Stimulated activated effector memory CD8-positive, alpha-beta T cell treated with anti-CD3 and anti-CD28 coated beads, Interleukin-12 subunit alpha, Interleukin-12 subunit beta, amount 100 ng/mL, for 72 hours (primary cell): ENCODE data around the gene TTC6.

ENCODE experiments used
- ATAC-seq: fragments of 150-1000 bp; cut with Tn5 transposase; 2 replicates; pipeline ENCODE4 v1.10.0; 2021
- DNase-seq, 2 donors: peaks; one replicate each; pipeline ENCODE4 v3.0.0; 2021 to 2022; ENCODE audit warnings: low spot score in 2 of 2
- H3K27ac Mint-ChIP-seq: one replicate; pipeline ENCODE4 v1.8.0; 2022; ENCODE audit warnings: mild to moderate bottlenecking, mixed read lengths
- H3K36me3 Mint-ChIP-seq: one replicate; pipeline ENCODE4 v1.8.0; 2022; ENCODE audit warnings: mild to moderate bottlenecking, mixed read lengths
- H3K4me1 Mint-ChIP-seq: one replicate; pipeline ENCODE4 v1.8.0; 2022; ENCODE audit warnings: mixed read lengths
- H3K4me3 Mint-ChIP-seq: one replicate; pipeline ENCODE4 v1.8.0; 2022; ENCODE audit warnings: mild to moderate bottlenecking, mixed read lengths
- H3K9me3 Mint-ChIP-seq: one replicate; pipeline ENCODE4 v1.8.0; 2022; ENCODE audit warnings: mixed read lengths

Gene TTC6

DNA sequence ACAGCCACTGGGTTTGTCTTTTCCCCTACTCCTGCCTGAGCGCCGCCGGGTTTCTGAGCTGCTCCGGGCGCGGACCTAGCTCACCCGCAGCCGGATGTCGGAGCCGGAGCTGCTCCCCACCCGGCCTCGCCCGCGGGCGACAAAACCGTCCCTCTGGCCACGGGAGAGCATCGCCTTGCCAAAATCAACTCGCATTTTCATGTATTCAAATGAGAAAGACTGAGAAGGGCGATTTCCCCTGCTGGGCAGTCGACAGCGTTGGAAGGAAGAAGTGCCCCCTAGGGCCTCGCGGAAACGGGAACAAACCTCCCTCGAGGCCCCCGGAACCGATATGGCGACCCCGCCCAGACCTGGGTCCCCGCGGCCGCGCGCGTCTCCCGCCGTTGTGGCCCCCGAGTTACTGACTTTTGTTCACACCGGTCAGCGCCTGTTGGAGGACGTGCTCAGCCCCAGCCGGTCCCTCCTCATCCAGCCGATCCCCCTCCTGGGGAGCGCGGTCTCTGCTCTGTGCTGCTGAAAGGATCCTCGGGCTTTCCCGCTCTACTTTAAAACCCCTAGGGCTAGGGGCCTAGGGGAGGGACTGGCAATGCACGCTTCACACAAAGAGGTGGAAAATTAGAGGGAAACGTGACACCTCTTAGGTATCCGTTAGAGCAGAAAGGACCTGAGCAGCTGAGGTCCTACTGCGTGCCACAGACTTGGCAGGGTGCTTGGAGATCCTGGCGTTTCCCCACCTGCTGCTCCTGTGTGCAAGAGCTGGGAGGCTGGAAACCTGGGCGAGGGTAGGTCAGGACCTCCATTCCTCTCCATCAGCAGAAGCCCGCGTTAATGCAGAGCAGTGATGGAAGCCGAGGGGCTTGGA is 4.3 kb downstream of the TTC6 start:
- Mint-ChIP-seq H3K36me3 (peaks cover 5% of the 10 kb centered on the region), H3K4me1 (peaks cover 10% of the 10 kb centered on the region), H3K27ac (no peak overlapping the region), H3K4me3 (no peak overlapping the region), H3K9me3 (peaks cover 4% of the 10 kb centered on the region)
- ATAC-seq (no peak), DNase-seq (no peak)

DNA sequence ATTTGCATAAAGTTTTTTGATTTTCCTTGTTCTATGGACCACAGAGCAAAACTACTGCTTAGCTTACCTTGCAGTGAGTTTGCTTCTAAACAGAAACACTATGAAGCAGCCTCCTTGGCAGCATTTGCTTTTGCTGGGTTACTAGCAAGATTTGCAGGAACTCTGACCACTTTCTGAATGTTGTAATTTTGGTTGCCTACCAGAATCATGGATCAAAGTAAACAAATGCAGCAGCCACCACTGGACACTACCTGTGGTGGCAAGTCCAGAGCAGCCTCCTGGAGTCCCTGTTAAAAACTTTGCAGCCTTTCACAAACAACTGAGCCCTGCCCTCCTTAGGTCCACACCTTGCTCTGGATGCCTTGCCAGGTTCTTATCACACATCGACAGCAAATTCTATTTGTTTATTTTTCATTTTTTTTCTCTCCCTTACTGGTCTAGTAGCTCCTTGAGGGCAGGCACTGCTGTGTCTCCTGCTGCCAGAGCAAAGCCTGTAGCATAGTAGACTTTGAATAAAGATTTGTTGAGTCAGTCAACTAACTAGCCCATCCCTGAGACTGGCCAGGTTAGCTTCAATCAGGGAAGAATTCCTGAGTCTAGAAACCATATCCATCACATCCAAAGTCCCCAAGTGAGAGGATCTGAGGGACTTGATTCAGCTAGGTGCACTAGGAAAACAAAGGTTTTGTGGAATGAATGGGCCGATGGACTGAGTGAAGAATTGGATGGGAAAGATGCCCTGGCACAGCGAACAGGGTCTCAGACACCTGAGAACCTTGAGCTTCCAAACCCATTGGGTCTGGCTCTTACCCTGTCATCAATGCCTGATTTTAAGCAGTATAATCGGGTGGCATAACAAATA is 5.7 kb downstream of the TTC6 start:
- no peak for ATAC-seq
- Mint-ChIP-seq H3K4me3 (no peak overlapping the region), H3K27ac (no peak overlapping the region), H3K9me3 (peaks cover 4% of the 10 kb centered on the region), H3K4me1 (peaks cover 6% of the 10 kb centered on the region), H3K36me3 (no peaks in the 10 kb centered on the region)
- no peak for DNase-seq

GRCh38 chr14:37601865-37602264 is 6.4 kb downstream of the TTC6 start:
- Mint-ChIP-seq H3K36me3 (no peaks in the 10 kb centered on the region), H3K4me3 (no peak overlapping the region), H3K9me3 (peaks cover 9% of the 10 kb centered on the region), H3K27ac (no peak overlapping the region), H3K4me1 (peaks cover 6% of the 10 kb centered on the region)
- ATAC-seq (no peak), DNase-seq (no peak)

- H3K27ac Mint-ChIP-seq, result no peak overlapping the region
- peaks cover 6% of the 10 kb centered on the region for H3K4me1 Mint-ChIP-seq
- DNase-seq (no peak), ATAC-seq (no peak)
- H3K4me3 Mint-ChIP-seq, result no peak overlapping the region
- no peaks in the 10 kb centered on the region for H3K36me3 Mint-ChIP-seq
- H3K9me3 Mint-ChIP-seq, result peaks cover 9% of the 10 kb centered on the region
Measured at GRCh38 chr14:37602605-37603453, 7.4 kb downstream of the TTC6 start.

GRCh38 chr14:37603688-37604251 is 8.3 kb downstream of the TTC6 start:
- no peak for DNase-seq
- ATAC-seq, result no peak
- Mint-ChIP-seq H3K9me3 (peaks cover 9% of the 10 kb centered on the region), H3K36me3 (no peaks in the 10 kb centered on the region), H3K27ac (no peak overlapping the region), H3K4me3 (no peak overlapping the region), H3K4me1 (peaks cover 5% of the 10 kb centered on the region)

- no peak for ATAC-seq
- Mint-ChIP-seq H3K4me1 (no peaks in the 10 kb centered on the region), H3K36me3 (no peaks in the 10 kb centered on the region), H3K4me3 (no peak overlapping the region), H3K27ac (no peak overlapping the region), H3K9me3 (peaks cover 9% of the 10 kb centered on the region)
- no peak for DNase-seq
Measured at GRCh38 chr14:37606678-37607077, 11.2 kb downstream of the TTC6 start.

- H3K4me1 Mint-ChIP-seq, result no peaks in the 10 kb centered on the region
- ATAC-seq, result no peak
- H3K36me3 Mint-ChIP-seq, result no peaks in the 10 kb centered on the region
- no peak overlapping the region for H3K4me3 Mint-ChIP-seq
- DNase-seq, result no peak
- no peak overlapping the region for H3K27ac Mint-ChIP-seq
- H3K9me3 Mint-ChIP-seq, result peaks cover 10% of the 10 kb centered on the region
Measured at GRCh38 chr14:37608649-37609048, 13.2 kb downstream of the TTC6 start.

DNA sequence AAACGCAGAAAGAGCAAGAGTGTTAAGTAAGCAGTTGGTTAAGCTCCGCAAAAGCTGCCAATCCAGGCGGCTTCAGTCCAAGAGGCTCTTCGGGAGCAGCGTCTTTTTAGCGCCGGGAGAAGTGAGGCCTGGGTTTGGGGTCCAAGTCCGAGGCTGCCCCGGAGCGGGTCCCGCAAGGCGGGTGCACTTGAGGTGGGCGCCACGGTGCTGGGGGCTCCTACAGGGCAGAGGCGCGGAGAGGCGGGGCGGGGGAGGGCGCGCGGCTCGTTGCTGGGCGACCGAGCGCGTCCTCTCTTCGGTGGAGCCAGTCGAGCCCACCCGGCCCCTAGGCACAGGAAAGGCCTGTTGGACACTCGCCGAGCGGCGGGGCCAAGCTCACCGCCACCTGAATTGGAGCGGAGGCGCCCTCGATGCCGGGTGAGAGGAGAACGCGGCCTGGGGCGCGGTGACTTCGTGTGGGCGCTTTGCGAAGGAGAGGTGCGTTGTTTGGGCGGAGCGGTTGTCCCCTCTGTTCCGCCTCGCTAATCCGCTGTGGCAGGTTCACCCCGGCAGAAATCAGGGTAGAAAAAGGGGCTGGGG is 15.6 kb downstream of the TTC6 start:
- no peaks in the 10 kb centered on the region for H3K4me1 Mint-ChIP-seq
- no peak overlapping the region for H3K4me3 Mint-ChIP-seq
- no peaks in the 10 kb centered on the region for H3K36me3 Mint-ChIP-seq
- DNase-seq (no peak), ATAC-seq (no peak)
- no peak overlapping the region for H3K27ac Mint-ChIP-seq
- H3K9me3 Mint-ChIP-seq, result peaks cover 20% of the 10 kb centered on the region

GRCh38 chr14:37615582-37616289 is 20.3 kb downstream of the TTC6 start:
- Mint-ChIP-seq H3K36me3 (no peaks in the 10 kb centered on the region), H3K27ac (no peak overlapping the region), H3K4me1 (no peaks in the 10 kb centered on the region), H3K4me3 (no peak overlapping the region), H3K9me3 (peaks cover 17% of the 10 kb centered on the region)
- DNase-seq (no peak), ATAC-seq (no peak)

DNA sequence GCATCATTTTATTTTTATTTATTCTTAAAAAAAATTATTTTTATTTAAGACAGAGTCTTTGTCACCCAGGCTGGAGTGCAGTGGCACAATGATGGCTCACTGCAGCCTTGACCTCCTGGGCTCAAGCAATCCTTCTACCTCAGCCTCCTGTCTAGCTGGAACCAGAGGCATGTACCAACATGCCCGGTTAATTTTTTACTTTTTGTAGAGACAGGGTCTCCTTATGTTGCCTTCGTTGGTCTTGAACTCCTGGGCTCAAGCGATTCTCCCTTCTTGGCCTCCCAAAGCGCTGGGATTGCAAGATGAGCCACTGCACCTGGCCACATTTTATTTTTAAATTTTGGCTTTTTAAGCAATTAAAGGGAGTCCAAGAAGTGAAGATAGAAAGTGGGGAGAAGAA is 21.4 kb downstream of the TTC6 start:
- Mint-ChIP-seq H3K9me3 (peaks cover 16% of the 10 kb centered on the region), H3K36me3 (no peaks in the 10 kb centered on the region), H3K27ac (no peak overlapping the region), H3K4me3 (no peak overlapping the region), H3K4me1 (no peaks in the 10 kb centered on the region)
- DNase-seq (no peak), ATAC-seq (no peak)

- no peaks in the 10 kb centered on the region for H3K36me3 Mint-ChIP-seq
- H3K9me3 Mint-ChIP-seq, result peaks cover 16% of the 10 kb centered on the region
- H3K27ac Mint-ChIP-seq, result no peak overlapping the region
- DNase-seq, result no peak
- H3K4me3 Mint-ChIP-seq, result no peak overlapping the region
- H3K4me1 Mint-ChIP-seq, result no peaks in the 10 kb centered on the region
- ATAC-seq, result no peak
Measured at GRCh38 chr14:37617864-37618365, 22.5 kb downstream of the TTC6 start.

GRCh38 chr14:37618498-37619028 is 23.1 kb downstream of the TTC6 start:
- Mint-ChIP-seq H3K27ac (no peak overlapping the region), H3K4me3 (no peak overlapping the region), H3K36me3 (no peaks in the 10 kb centered on the region), H3K9me3 (peaks cover 15% of the 10 kb centered on the region), H3K4me1 (no peaks in the 10 kb centered on the region)
- no peak for ATAC-seq
- DNase-seq, result no peak

- Mint-ChIP-seq H3K9me3 (peaks cover 9% of the 10 kb centered on the region), H3K27ac (no peak overlapping the region), H3K36me3 (no peaks in the 10 kb centered on the region), H3K4me1 (no peaks in the 10 kb centered on the region), H3K4me3 (no peak overlapping the region)
- DNase-seq, result no peak
- ATAC-seq, result no peak
Measured at GRCh38 chr14:37620856-37621255, 25.4 kb downstream of the TTC6 start.
